Measurements from ENCODE around the gene LRRN4. TPM values are rescaled to one million over a fixed set of nuclear protein-coding genes. Genes with fewer than 3 reads are reported as not detected.

Gene LRRN4
- total RNA-seq, 4 donors from 2014 or later: not detected

DNA sequence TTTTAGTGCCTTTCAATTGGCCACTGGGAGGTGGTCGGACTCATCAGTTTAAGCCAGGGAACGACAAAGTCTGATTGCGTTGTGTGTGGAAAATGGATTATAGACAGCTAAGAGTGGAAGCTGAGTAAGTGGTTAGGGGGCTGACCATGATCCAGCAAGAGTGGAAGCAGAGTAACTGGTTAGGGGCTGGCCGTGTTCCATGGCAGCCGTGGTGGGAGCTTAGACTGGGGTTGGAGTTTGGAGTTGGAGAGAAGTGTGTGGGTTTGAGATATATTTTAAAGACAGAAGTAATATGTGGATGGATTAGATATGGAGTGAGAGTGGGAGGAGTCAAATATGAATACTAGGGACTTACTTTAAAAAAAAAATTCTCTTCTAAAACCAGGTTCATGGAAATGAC is 41.7 kb downstream of the LRRN4 start:
- Histone ChIP-seq H3K36me3 (peaks cover 0 to 42% (median 10%) of the 10 kb centered on the region in 3 donors), H3K27ac (no peak overlapping the region), H3K4me1 (peaks cover 6 to 40% (median 18%) of the 10 kb centered on the region in 4 donors), H3K4me3 (no peak overlapping the region), H3K27me3 (no peaks in the 10 kb centered on the region), H3K9me3 (no peaks in the 10 kb centered on the region)
- no peak for DNase-seq (ENCODE audit: low spot score in 2 of 2)
- WGBS, 2 donors: 93 to 95% methylated on average over 5 of the region's 5 CpGs
- TF ChIP-seq POLR2A (IDR thresholded peaks at IDR 0.05): no peak
- no peak for TF ChIP-seq EP300 (IDR thresholded peaks at IDR 0.05)
- TF ChIP-seq CTCF (IDR thresholded peaks at IDR 0.05): no peak

GRCh38 chr20:6008254-6008653 is 45.6 kb downstream of the LRRN4 start:
- H3K4me1 ChIP-seq: peaks cover 6 to 44% (median 19%) of the 10 kb centered on the region in 4 donors
- H3K27ac ChIP-seq: peak overlapping the region in 2 of 4 donors; percentile 20 to 51
- 33 to 36% methylated on average over 5 of the region's 5 CpGs for WGBS, 2 donors
- peak overlapping the region in 1 of 4 donors; percentile 74 for H3K4me3 ChIP-seq
- peak; percentile 17 to 82 for TF ChIP-seq EP300 (IDR thresholded peaks at IDR 0.05)
- no peak for TF ChIP-seq CTCF (IDR thresholded peaks at IDR 0.05)
- TF ChIP-seq POLR2A (IDR thresholded peaks at IDR 0.05): no peak
- H3K9me3 ChIP-seq: no peaks in the 10 kb centered on the region
- DNase-seq (ENCODE audit: low spot score in 2 of 2): peak; percentile 28 to 58
- H3K36me3 ChIP-seq: peaks cover 0 to 35% (median 10%) of the 10 kb centered on the region in 3 donors
- H3K27me3 ChIP-seq: no peaks in the 10 kb centered on the region

- Histone ChIP-seq H3K4me3 (peak overlapping the region in 3 of 4 donors; percentile 63 to 74 (median 69)), H3K36me3 (peaks cover 0 to 29% (median 10%) of the 10 kb centered on the region in 3 donors), H3K27ac (peak overlapping the region in 2 of 4 donors; percentile 20 to 51), H3K27me3 (no peaks in the 10 kb centered on the region), H3K4me1 (peaks cover 6 to 44% (median 19%) of the 10 kb centered on the region in 4 donors), H3K9me3 (no peaks in the 10 kb centered on the region)
- DNase-seq (ENCODE audit: low spot score in 2 of 2): no peak
- WGBS, 2 donors: 27 to 30% methylated on average over 3 of the region's 3 CpGs
- TF ChIP-seq EP300 (IDR thresholded peaks at IDR 0.05) (no peak), CTCF (IDR thresholded peaks at IDR 0.05) (no peak), POLR2A (IDR thresholded peaks at IDR 0.05) (no peak)
Observed at GRCh38 chr20:6007529-6008103, 46.2 kb downstream of the LRRN4 start.

DNA sequence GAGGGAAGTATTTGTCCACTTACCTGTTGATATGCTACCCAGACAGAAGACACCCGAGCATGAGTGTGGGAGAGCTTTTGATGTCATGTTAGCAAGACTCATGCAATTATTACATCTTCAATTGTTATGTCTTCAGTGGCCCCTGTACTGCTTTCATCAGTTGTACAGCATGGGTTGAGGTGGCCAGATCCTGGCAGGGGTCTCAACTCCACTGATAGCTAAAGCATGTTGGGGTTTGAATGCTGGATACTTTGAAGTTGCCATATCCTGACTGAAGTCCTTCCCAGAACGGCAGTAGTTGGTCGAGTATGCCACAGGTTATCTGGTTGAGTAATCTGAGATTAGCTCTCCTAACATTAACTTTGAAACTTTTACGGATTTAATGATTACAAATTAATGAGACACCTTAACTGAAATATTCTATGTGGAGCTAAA is 46.7 kb downstream of the LRRN4 start:
- Histone ChIP-seq H3K9me3 (no peaks in the 10 kb centered on the region), H3K4me3 (peak overlapping the region; percentile 63 to 74 (median 67)), H3K27me3 (no peaks in the 10 kb centered on the region), H3K27ac (peak overlapping the region in 1 of 4 donors; percentile 51), H3K4me1 (peaks cover 6 to 44% (median 19%) of the 10 kb centered on the region in 4 donors), H3K36me3 (peaks cover 0 to 24% (median 10%) of the 10 kb centered on the region in 3 donors)
- TF ChIP-seq POLR2A (IDR thresholded peaks at IDR 0.05) (no peak), EP300 (IDR thresholded peaks at IDR 0.05) (no peak), CTCF (IDR thresholded peaks at IDR 0.05) (no peak)
- no peak for DNase-seq (ENCODE audit: low spot score in 2 of 2)
- WGBS, 2 donors: 13% methylated on average over 4 of the region's 4 CpGs

DNA sequence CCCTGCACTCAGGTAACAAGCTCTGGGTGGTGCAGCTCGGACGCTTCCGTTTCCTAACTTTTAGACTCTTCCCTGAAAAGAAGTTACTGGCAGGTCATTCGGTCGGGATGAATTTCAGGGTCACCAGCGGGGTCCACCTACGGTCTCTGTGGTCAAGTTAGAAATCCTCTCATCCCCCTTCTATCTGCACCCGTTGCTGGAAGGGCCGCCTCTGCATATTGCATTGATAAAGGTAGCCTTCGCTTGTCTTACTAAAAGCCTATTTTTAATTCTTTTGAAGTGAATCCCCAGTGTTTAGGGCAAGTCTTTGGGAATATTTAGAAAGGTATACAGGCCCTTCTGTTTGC is 47.3 kb downstream of the LRRN4 start:
- Histone ChIP-seq H3K4me1 (peaks cover 6 to 44% (median 19%) of the 10 kb centered on the region in 4 donors), H3K36me3 (peaks cover 0 to 19% (median 10%) of the 10 kb centered on the region in 3 donors), H3K27ac (peak overlapping the region; percentile 50 to 89 (median 86)), H3K27me3 (no peaks in the 10 kb centered on the region), H3K9me3 (no peaks in the 10 kb centered on the region), H3K4me3 (peak overlapping the region; percentile 63 to 74 (median 67))
- no peak for DNase-seq (ENCODE audit: low spot score in 2 of 2)
- 0 to 2% methylated on average over 10 of the region's 10 CpGs for WGBS, 2 donors
- TF ChIP-seq POLR2A (IDR thresholded peaks at IDR 0.05): no peak
- TF ChIP-seq CTCF (IDR thresholded peaks at IDR 0.05): no peak
- no peak for TF ChIP-seq EP300 (IDR thresholded peaks at IDR 0.05)

Data from tibial nerve (tissue), 4 donors.